WTC11 (cell line): Measurements from ENCODE around the gene TENT5A. TPM values are rescaled to one million over a fixed set of nuclear protein-coding genes. Genes with fewer than 3 reads are reported as not detected.

Experiments
- ATAC-seq: fragments of 200-7000 bp; cut with Tn5 transposase; 2 replicates; pipeline ENCODE4 v1.10.0; 2021; ENCODE audit warnings: mild to moderate bottlenecking, moderate library complexity
- CTCF ChIA-PET: fragments of 300-600 bp; sonication (Branson Sonifier 250); formaldehyde crosslinking; loops from one replicate; lab custom pipeline; 2021; ENCODE audit warnings: antibody characterized with exemption; lab: Charles Lee
- POLR2A ChIA-PET: fragments of 350-600 bp; sonication (Branson Sonifier 250); formaldehyde crosslinking; loops from one replicate; lab custom pipeline; 2021; ENCODE audit warnings: antibody characterized with exemption; lab: Charles Lee
- DNase-seq: peaks from one replicate; pipeline ENCODE4 v3.0.0; 2021; ENCODE audit warnings: low spot score
- H3K27ac Mint-ChIP-seq: 2 replicates; pipeline ENCODE4 v1.8.0; 2021; ENCODE audit warnings: mixed read lengths
- H3K27me3 Mint-ChIP-seq: 2 replicates; pipeline ENCODE4 v1.8.0; 2021; ENCODE audit warnings: low read depth, mild to moderate bottlenecking, moderate library complexity, mixed read lengths
- H3K36me3 Mint-ChIP-seq: 2 replicates; pipeline ENCODE4 v1.8.0; 2021; ENCODE audit warnings: mixed read lengths
- H3K4me1 Mint-ChIP-seq: 2 replicates; pipeline ENCODE4 v1.8.0; 2022; ENCODE audit warnings: mixed read lengths
- H3K4me3 Mint-ChIP-seq: 2 replicates; pipeline ENCODE4 v1.8.0; 2021; ENCODE audit warnings: mild to moderate bottlenecking, moderate library complexity, mixed read lengths
- H3K9me3 Mint-ChIP-seq: 2 replicates; pipeline ENCODE4 v1.8.0; 2021; ENCODE audit warnings: mixed read lengths
- CBFB ChIP-seq: sonication (generic); formaldehyde crosslinking; IDR thresholded peaks from 2 replicates; pipeline ENCODE4 v1.8.1; 2022; ENCODE audit warnings: mild to moderate bottlenecking, low read depth, missing genetic modification reagents
- CREB1 ChIP-seq: sonication (generic); formaldehyde crosslinking; IDR thresholded peaks from 2 replicates; pipeline ENCODE4 v1.8.0; 2023; ENCODE audit warnings: mild to moderate bottlenecking, missing genetic modification reagents
- FOXK1 ChIP-seq: sonication (generic); formaldehyde crosslinking; IDR thresholded peaks from 2 replicates; pipeline ENCODE4 v1.8.0; 2022; ENCODE audit warnings: mild to moderate bottlenecking, moderate library complexity, missing genetic modification reagents
- HMGA2 ChIP-seq: fragments of 250-450 bp; sonication (Bioruptor Pico); IDR thresholded peaks from 2 replicates; pipeline ENCODE4 v1.4.0; 2021; ENCODE audit warnings: mild to moderate bottlenecking, moderate library complexity
- JAZF1 ChIP-seq: fragments of 250-450 bp; sonication (Bioruptor Pico); IDR thresholded peaks from 2 replicates; pipeline ENCODE4 v1.9.0; 2021; ENCODE audit warnings: moderate library complexity, mild to moderate bottlenecking, inconsistent platforms
- OVOL2 ChIP-seq: fragments of 250-450 bp; sonication (Bioruptor Pico); IDR thresholded peaks from 2 replicates; pipeline ENCODE4 v1.9.0; 2021; ENCODE audit warnings: mild to moderate bottlenecking, borderline replicate concordance
- RELA ChIP-seq: sonication (generic); formaldehyde crosslinking; IDR thresholded peaks from 2 replicates; pipeline ENCODE4 v1.8.1; 2022; ENCODE audit warnings: missing genetic modification reagents, mild to moderate bottlenecking, borderline replicate concordance
- RORB ChIP-seq: fragments of 250-450 bp; sonication (Bioruptor Pico); IDR thresholded peaks from 2 replicates; pipeline ENCODE4 v1.9.0; 2021; ENCODE audit warnings: mild to moderate bottlenecking
- SOX15 ChIP-seq: fragments of 250-450 bp; sonication (Bioruptor Pico); IDR thresholded peaks from 2 replicates; pipeline ENCODE4 v1.9.0; 2021; ENCODE audit warnings: mild to moderate bottlenecking
- TEAD1 ChIP-seq: sonication (generic); formaldehyde crosslinking; IDR thresholded peaks from 2 replicates; pipeline ENCODE4 v1.8.0; 2022; ENCODE audit warnings: mild to moderate bottlenecking, missing genetic modification reagents
- ZNF121 ChIP-seq: sonication (generic); formaldehyde crosslinking; IDR thresholded peaks from 2 replicates; pipeline ENCODE4 v1.8.0; 2023; ENCODE audit warnings: missing genetic modification reagents
- ZNF219 ChIP-seq: sonication (generic); formaldehyde crosslinking; IDR thresholded peaks from 2 replicates; pipeline ENCODE4 v1.8.0; 2023; ENCODE audit warnings: missing genetic modification reagents, mild to moderate bottlenecking, borderline replicate concordance
- ZNF263 ChIP-seq: sonication (generic); formaldehyde crosslinking; IDR thresholded peaks from 2 replicates; pipeline ENCODE4 v1.8.1; 2022; ENCODE audit warnings: low read depth, mild to moderate bottlenecking, moderate library complexity, missing genetic modification reagents
- ZNF317 ChIP-seq: sonication (generic); formaldehyde crosslinking; IDR thresholded peaks from 2 replicates; pipeline ENCODE4 v1.8.1; 2023; ENCODE audit warnings: low read depth, mild to moderate bottlenecking, moderate library complexity, missing genetic modification reagents, borderline replicate concordance
- ZNF416 ChIP-seq: fragments of 250-450 bp; sonication (Bioruptor Pico); IDR thresholded peaks from 2 replicates; pipeline ENCODE4 v1.9.0; 2021; ENCODE audit warnings: mild to moderate bottlenecking, inconsistent platforms
- total RNA-seq: library from RNA; stranded (reverse); gene quantifications from 3 replicates; pipeline ENCODE4 v1.2.3, GENCODE V29; 2021
- TF ChIP-seq, protein P1 (sequence below): sonication (generic); formaldehyde crosslinking; IDR thresholded peaks from 2 replicates; pipeline ENCODE4 v1.8.1; 2022; ENCODE audit warnings: low read depth, missing genetic modification reagents, borderline replicate concordance
- TF ChIP-seq, protein P2 (sequence below): sonication (generic); formaldehyde crosslinking; IDR thresholded peaks from 2 replicates; pipeline ENCODE4 v1.8.0; 2023; ENCODE audit warnings: missing genetic modification reagents, mild to moderate bottlenecking, borderline replicate concordance
- TF ChIP-seq, protein P3 (sequence below): sonication (generic); formaldehyde crosslinking; IDR thresholded peaks from 2 replicates; pipeline ENCODE4 v1.8.1; 2022; ENCODE audit warnings: mild to moderate bottlenecking, moderate library complexity, missing genetic modification reagents
- TF ChIP-seq, protein P4 (sequence below): fragments of 250-450 bp; sonication (Bioruptor Pico); IDR thresholded peaks from 2 replicates; pipeline ENCODE4 v2.1.2; 2022; ENCODE audit warnings: mild to moderate bottlenecking, moderate library complexity
- TF ChIP-seq, protein P5 (sequence below): sonication (generic); formaldehyde crosslinking; IDR thresholded peaks from 2 replicates; pipeline ENCODE4 v1.8.0; 2022; ENCODE audit warnings: mild to moderate bottlenecking, missing genetic modification reagents
- TF ChIP-seq, protein P6 (sequence below): sonication (generic); formaldehyde crosslinking; IDR thresholded peaks from 2 replicates; pipeline ENCODE4 v1.8.1; 2023; ENCODE audit warnings: mild to moderate bottlenecking, moderate library complexity, missing genetic modification reagents
- TF ChIP-seq, protein P7 (sequence below): sonication (generic); formaldehyde crosslinking; IDR thresholded peaks from 2 replicates; pipeline ENCODE4 v1.8.0; 2022; ENCODE audit warnings: mild to moderate bottlenecking, missing genetic modification reagents
- TF ChIP-seq, protein P8 (sequence below): sonication (generic); formaldehyde crosslinking; IDR thresholded peaks from 2 replicates; pipeline ENCODE4 v1.8.0; 2022; ENCODE audit warnings: mild to moderate bottlenecking, missing genetic modification reagents

The TENT5A gene
- total RNA-seq, 1 experiment from 2014 or later, result 3.2 TPM

DNA sequence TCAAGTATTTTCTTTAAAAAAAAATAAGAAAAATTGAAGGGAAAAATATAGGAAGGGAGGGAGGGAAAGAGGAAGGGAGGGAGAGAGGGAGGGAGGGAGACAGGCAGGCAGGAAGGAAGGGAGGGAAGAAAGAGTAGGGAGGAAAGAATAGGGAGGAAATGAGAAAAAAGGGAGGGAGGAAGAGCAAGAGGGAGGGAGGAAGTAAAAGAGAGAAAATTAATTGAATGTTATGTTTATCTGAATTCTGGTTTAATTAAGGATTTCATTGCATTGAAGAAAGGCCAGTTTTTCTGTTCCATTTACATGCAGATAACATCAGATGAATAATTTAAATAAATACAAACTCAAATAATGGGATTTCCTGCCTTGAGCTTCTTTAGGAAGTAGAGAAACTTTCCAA lies 47.8 kb downstream of the TENT5A start:
- ChIA-PET CTCF (no interaction called here), POLR2A (interaction anchor here (0.7 kb wide), 1 partner anchor 531 kb away, joined by 3 read pairs; no protein-coding TSS in a partner anchor)
- ATAC-seq, result no peak
- no peak for DNase-seq
- Mint-ChIP-seq H3K36me3 (no peaks in the 10 kb centered on the region), H3K27ac (no peak overlapping the region), H3K27me3 (no peaks in the 10 kb centered on the region), H3K4me3 (no peak overlapping the region), H3K4me1 (peaks cover 16% of the 10 kb centered on the region), H3K9me3 (no peaks in the 10 kb centered on the region)
- TF ChIP-seq, protein P1, sequence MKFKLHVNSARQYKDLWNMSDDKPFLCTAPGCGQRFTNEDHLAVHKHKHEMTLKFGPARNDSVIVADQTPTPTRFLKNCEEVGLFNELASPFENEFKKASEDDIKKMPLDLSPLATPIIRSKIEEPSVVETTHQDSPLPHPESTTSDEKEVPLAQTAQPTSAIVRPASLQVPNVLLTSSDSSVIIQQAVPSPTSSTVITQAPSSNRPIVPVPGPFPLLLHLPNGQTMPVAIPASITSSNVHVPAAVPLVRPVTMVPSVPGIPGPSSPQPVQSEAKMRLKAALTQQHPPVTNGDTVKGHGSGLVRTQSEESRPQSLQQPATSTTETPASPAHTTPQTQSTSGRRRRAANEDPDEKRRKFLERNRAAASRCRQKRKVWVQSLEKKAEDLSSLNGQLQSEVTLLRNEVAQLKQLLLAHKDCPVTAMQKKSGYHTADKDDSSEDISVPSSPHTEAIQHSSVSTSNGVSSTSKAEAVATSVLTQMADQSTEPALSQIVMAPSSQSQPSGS (CRISPR knock-in tag), result no peak
- TF ChIP-seq, protein P2, sequence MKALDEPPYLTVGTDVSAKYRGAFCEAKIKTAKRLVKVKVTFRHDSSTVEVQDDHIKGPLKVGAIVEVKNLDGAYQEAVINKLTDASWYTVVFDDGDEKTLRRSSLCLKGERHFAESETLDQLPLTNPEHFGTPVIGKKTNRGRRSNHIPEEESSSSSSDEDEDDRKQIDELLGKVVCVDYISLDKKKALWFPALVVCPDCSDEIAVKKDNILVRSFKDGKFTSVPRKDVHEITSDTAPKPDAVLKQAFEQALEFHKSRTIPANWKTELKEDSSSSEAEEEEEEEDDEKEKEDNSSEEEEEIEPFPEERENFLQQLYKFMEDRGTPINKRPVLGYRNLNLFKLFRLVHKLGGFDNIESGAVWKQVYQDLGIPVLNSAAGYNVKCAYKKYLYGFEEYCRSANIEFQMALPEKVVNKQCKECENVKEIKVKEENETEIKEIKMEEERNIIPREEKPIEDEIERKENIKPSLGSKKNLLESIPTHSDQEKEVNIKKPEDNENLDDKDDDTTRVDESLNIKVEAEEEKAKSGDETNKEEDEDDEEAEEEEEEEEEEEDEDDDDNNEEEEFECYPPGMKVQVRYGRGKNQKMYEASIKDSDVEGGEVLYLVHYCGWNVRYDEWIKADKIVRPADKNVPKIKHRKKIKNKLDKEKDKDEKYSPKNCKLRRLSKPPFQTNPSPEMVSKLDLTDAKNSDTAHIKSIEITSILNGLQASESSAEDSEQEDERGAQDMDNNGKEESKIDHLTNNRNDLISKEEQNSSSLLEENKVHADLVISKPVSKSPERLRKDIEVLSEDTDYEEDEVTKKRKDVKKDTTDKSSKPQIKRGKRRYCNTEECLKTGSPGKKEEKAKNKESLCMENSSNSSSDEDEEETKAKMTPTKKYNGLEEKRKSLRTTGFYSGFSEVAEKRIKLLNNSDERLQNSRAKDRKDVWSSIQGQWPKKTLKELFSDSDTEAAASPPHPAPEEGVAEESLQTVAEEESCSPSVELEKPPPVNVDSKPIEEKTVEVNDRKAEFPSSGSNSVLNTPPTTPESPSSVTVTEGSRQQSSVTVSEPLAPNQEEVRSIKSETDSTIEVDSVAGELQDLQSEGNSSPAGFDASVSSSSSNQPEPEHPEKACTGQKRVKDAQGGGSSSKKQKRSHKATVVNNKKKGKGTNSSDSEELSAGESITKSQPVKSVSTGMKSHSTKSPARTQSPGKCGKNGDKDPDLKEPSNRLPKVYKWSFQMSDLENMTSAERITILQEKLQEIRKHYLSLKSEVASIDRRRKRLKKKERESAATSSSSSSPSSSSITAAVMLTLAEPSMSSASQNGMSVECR (CRISPR knock-in tag), result no peak
- TF ChIP-seq, protein P3, sequence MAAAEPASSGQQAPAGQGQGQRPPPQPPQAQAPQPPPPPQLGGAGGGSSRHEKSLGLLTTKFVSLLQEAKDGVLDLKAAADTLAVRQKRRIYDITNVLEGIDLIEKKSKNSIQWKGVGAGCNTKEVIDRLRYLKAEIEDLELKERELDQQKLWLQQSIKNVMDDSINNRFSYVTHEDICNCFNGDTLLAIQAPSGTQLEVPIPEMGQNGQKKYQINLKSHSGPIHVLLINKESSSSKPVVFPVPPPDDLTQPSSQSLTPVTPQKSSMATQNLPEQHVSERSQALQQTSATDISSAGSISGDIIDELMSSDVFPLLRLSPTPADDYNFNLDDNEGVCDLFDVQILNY (CRISPR knock-in tag), result no peak
- TF ChIP-seq ZNF263 (CRISPR knock-in tag), result no peak
- TF ChIP-seq HMGA2, result no peak
- TF ChIP-seq, protein P4, sequence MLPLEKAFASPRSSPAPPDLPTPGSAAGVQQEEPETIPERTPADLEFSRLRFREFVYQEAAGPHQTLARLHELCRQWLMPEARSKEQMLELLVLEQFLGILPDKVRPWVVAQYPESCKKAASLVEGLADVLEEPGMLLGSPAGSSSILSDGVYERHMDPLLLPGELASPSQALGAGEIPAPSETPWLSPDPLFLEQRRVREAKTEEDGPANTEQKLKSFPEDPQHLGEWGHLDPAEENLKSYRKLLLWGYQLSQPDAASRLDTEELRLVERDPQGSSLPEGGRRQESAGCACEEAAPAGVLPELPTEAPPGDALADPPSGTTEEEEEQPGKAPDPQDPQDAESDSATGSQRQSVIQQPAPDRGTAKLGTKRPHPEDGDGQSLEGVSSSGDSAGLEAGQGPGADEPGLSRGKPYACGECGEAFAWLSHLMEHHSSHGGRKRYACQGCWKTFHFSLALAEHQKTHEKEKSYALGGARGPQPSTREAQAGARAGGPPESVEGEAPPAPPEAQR (CRISPR knock-in tag), result no peak
- TF ChIP-seq TEAD1 (CRISPR knock-in tag), result no peak
- TF ChIP-seq OVOL2 (CRISPR knock-in tag), result no peak
- no peak for TF ChIP-seq RELA (CRISPR knock-in tag)
- no peak for TF ChIP-seq RORB (CRISPR knock-in tag)
- TF ChIP-seq, protein P5, sequence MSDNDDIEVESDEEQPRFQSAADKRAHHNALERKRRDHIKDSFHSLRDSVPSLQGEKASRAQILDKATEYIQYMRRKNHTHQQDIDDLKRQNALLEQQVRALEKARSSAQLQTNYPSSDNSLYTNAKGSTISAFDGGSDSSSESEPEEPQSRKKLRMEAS, result no peak
- TF ChIP-seq CREB1 (CRISPR knock-in tag), result no peak
- TF ChIP-seq, protein P6, sequence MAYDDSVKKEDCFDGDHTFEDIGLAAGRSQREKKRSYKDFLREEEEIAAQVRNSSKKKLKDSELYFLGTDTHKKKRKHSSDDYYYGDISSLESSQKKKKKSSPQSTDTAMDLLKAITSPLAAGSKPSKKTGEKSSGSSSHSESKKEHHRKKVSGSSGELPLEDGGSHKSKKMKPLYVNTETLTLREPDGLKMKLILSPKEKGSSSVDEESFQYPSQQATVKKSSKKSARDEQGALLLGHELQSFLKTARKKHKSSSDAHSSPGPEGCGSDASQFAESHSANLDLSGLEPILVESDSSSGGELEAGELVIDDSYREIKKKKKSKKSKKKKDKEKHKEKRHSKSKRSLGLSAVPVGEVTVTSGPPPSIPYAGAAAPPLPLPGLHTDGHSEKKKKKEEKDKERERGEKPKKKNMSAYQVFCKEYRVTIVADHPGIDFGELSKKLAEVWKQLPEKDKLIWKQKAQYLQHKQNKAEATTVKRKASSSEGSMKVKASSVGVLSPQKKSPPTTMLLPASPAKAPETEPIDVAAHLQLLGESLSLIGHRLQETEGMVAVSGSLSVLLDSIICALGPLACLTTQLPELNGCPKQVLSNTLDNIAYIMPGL (CRISPR knock-in tag), result no peak
- TF ChIP-seq SOX15 (CRISPR knock-in tag), result no peak
- no peak for TF ChIP-seq ZNF416 (CRISPR knock-in tag)
- TF ChIP-seq ZNF121 (CRISPR knock-in tag), result no peak

DNA sequence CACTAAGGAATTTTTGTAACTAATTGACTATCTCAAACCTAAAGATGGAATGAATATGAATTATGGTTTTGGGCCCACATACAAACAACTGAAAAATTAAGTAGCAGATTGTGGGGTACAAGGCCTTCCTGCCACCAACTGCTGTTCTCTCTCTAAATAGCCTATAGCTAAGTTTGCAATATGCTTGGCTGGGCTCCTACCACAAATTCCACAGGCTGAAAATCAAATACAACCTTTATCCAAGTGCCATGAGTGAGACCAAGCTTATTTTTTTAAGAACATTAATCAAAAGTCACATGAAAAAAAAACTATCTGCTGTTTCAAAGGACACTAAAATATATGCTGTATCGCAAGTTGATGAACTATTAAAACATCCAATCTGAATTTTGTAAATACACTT lies 52.1 kb downstream of the TENT5A start:
- DNase-seq, result no peak
- no peaks in the 10 kb centered on the region for H3K36me3 Mint-ChIP-seq
- no peak overlapping the region for H3K4me3 Mint-ChIP-seq
- no peaks in the 10 kb centered on the region for H3K27me3 Mint-ChIP-seq
- ChIA-PET POLR2A (no interaction called here), CTCF (interaction anchor here (0.6 kb wide), 1 partner anchor 52 kb away, joined by 3 read pairs; the partner anchor contains the start of gene TENT5A)
- H3K4me1 Mint-ChIP-seq, result peaks cover 24% of the 10 kb centered on the region
- no peaks in the 10 kb centered on the region for H3K9me3 Mint-ChIP-seq
- ATAC-seq, result no peak
- no peak overlapping the region for H3K27ac Mint-ChIP-seq
- TF ChIP-seq ZNF317 (CRISPR knock-in tag), result no peak
- TF ChIP-seq, protein P7, sequence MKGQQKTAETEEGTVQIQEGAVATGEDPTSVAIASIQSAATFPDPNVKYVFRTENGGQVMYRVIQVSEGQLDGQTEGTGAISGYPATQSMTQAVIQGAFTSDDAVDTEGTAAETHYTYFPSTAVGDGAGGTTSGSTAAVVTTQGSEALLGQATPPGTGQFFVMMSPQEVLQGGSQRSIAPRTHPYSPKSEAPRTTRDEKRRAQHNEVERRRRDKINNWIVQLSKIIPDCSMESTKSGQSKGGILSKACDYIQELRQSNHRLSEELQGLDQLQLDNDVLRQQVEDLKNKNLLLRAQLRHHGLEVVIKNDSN (CRISPR knock-in tag), result no peak
- no peak for TF ChIP-seq ZNF219
- TF ChIP-seq, protein P8, sequence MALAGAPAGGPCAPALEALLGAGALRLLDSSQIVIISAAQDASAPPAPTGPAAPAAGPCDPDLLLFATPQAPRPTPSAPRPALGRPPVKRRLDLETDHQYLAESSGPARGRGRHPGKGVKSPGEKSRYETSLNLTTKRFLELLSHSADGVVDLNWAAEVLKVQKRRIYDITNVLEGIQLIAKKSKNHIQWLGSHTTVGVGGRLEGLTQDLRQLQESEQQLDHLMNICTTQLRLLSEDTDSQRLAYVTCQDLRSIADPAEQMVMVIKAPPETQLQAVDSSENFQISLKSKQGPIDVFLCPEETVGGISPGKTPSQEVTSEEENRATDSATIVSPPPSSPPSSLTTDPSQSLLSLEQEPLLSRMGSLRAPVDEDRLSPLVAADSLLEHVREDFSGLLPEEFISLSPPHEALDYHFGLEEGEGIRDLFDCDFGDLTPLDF (CRISPR knock-in tag), result no peak
- TF ChIP-seq FOXK1, result no peak
- TF ChIP-seq, protein P5, result no peak
- no peak for TF ChIP-seq JAZF1
- no peak for TF ChIP-seq CBFB (CRISPR knock-in tag)
